ENCODE measurements around the gene GALE. TPM values are rescaled to one million over a fixed set of nuclear protein-coding genes. Genes with fewer than 3 reads are reported as not detected.

GALE gene
- total and polyA plus RNA-seq, 2 of the 13 experiments (the other 11 are each of a cell fraction or from before 2014, with no cell fraction given) = 85.2 to 88.4 TPM

- TF ChIP-seq THAP9 (CRISPR knock-in tag; IDR thresholded peaks at IDR 0.05; ENCODE audit: borderline replicate concordance) = peak; percentile 84; the same call in 1 of the 2 replicates
- TF ChIP-seq YEATS4 (CRISPR knock-in tag; IDR thresholded peaks at IDR 0.05; ENCODE audit: borderline replicate concordance) = peak; percentile 88
- TF ChIP-seq, protein P1, sequence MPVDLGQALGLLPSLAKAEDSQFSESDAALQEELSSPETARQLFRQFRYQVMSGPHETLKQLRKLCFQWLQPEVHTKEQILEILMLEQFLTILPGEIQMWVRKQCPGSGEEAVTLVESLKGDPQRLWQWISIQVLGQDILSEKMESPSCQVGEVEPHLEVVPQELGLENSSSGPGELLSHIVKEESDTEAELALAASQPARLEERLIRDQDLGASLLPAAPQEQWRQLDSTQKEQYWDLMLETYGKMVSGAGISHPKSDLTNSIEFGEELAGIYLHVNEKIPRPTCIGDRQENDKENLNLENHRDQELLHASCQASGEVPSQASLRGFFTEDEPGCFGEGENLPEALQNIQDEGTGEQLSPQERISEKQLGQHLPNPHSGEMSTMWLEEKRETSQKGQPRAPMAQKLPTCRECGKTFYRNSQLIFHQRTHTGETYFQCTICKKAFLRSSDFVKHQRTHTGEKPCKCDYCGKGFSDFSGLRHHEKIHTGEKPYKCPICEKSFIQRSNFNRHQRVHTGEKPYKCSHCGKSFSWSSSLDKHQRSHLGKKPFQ (CRISPR knock-in tag; IDR thresholded peaks at IDR 0.05; ENCODE audit: insufficient replicate concordance) = peak; percentile 84
- TF ChIP-seq MYC (CRISPR knock-in tag; IDR thresholded peaks at IDR 0.05; ENCODE audit: borderline replicate concordance) = peak; percentile 88; the same call in 1 of the 2 replicates
- peak; percentile 64 for TF ChIP-seq FOXP4 (CRISPR knock-in tag; IDR thresholded peaks at IDR 0.05)
- TF ChIP-seq TERF1 (CRISPR knock-in tag; IDR thresholded peaks at IDR 0.05) = no peak
- TF ChIP-seq ZNF280B (CRISPR knock-in tag; IDR thresholded peaks at IDR 0.05; ENCODE audit: borderline replicate concordance) = peak; percentile 95; the same call in 1 of the 2 replicates
- TF ChIP-seq ZNF180 (CRISPR knock-in tag; IDR thresholded peaks at IDR 0.05; ENCODE audit: borderline replicate concordance, low read depth) = no peak
- peak; percentile 75; the same call in 1 of the 2 replicates for TF ChIP-seq ZNF510 (CRISPR knock-in tag; IDR thresholded peaks at IDR 0.05; ENCODE audit: low read depth)
- TF ChIP-seq HOXA9 (CRISPR knock-in tag; IDR thresholded peaks at IDR 0.05; ENCODE audit: borderline replicate concordance) = no peak
- TF ChIP-seq SIN3B (IDR thresholded peaks at IDR 0.05; ENCODE audit: low read length) = peak; percentile 87
- TF ChIP-seq FOXO4 (CRISPR knock-in tag; conservative IDR thresholded peaks at IDR 0.05) = 0 out of 2 replicates have a peak, but pooled peaks have one; percentile 42
- peak; percentile 26; the same call in 1 of the 2 replicates for TF ChIP-seq ETS1 (CRISPR knock-in tag; IDR thresholded peaks at IDR 0.05)
- no peak for TF ChIP-seq ZSCAN22 (CRISPR knock-in tag; IDR thresholded peaks at IDR 0.05)
Measured at GRCh38 chr1:23825076-23825761, 24.7 kb upstream of the GALE start, which contains the start of gene HMGCL (continued).
